Activated gamma-delta T cell treated with anti-CD3 and anti-CD28 coated beads, Interleukin-2, amount 50 U/mL, for 16 hours (primary cell): ENCODE results near the gene ESYT2.
"Not testable (repeated sequence)": the region's sequence is repeated elsewhere in the genome, so short reads cannot be mapped to it uniquely, and the experiment has no call there.

ENCODE experiments used
- DNase-seq: peaks from one replicate; pipeline ENCODE4 v3.0.0-alpha.2; 2020; ENCODE audit warnings: low read depth

Gene ESYT2

GRCh38 chr7:158698657-158699195 lies 130.6 kb downstream of the ESYT2 start:
- no peak for DNase-seq

GRCh38 chr7:158697597-158697996 lies 131.7 kb downstream of the ESYT2 start:
- DNase-seq: not testable (repeated sequence)

GRCh38 chr7:158695726-158696452 lies 133.4 kb downstream of the ESYT2 start:
- peak; percentile 41 for DNase-seq

GRCh38 chr7:158695056-158695455 lies 134.3 kb downstream of the ESYT2 start:
- no peak for DNase-seq

GRCh38 chr7:158694650-158695049 lies 134.7 kb downstream of the ESYT2 start:
- no peak for DNase-seq

GRCh38 chr7:158689488-158689887 lies 139.8 kb downstream of the ESYT2 start:
- DNase-seq: no peak

GRCh38 chr7:158687406-158687805 lies 141.9 kb downstream of the ESYT2 start:
- no peak for DNase-seq

- DNase-seq: no peak
These were observed 143.6 kb downstream of the ESYT2 start for GRCh38 chr7:158685693-158686092.

GRCh38 chr7:158684329-158684728 lies 145.0 kb downstream of the ESYT2 start:
- no peak for DNase-seq

GRCh38 chr7:158683541-158683940 lies 145.8 kb downstream of the ESYT2 start:
- no peak for DNase-seq

GRCh38 chr7:158682456-158682855 lies 146.9 kb downstream of the ESYT2 start:
- no peak for DNase-seq
